K562 (cell line): Measurements from ENCODE around the gene TUBA8. TPM values are rescaled to one million over a fixed set of nuclear protein-coding genes. Genes with fewer than 3 reads are reported as not detected.
A peak's percentile ranks its signal among the peaks of the same experiment; 100 is the strongest.

Source experiments
- ATAC-seq: fragments of 200-7000 bp; cut with Tn5 transposase; 3 replicates; pipeline ENCODE4 v1.9.1; 2020; ENCODE audit warnings: moderate library complexity
- BruUV-seq: library from RNA; stranded (reverse); fragments of 400-500 nt; replicated peaks from 2 replicates; lab custom pipeline; 2021; lab: Mats Ljungman, UMichigan
- CTCF ChIA-PET: fragments of 300-600 bp; formaldehyde crosslinking; extraction: SDS; loops from one replicate; lab custom pipeline; 2021; ENCODE audit warnings: low intra/inter-chr PET ratio; lab: Yijun Ruan, JAX
- POLR2A ChIA-PET: fragments of 300-600, 350-650 bp; sonication (Branson Sonifier 250); formaldehyde crosslinking; extraction: SDS; loops from one replicate; lab custom pipeline; 2021; ENCODE audit warnings: antibody characterized with exemption, inconsistent platforms; lab: Yijun Ruan, JAX
- DNase-seq, 4 experiments: peaks; one replicate each; pipeline versions ENCODE4 v3.0.0 to v3.0.0-alpha.2; 2011 to 2018; ENCODE audit warnings: low spot score in 3 of 4, mixed read lengths in 3 of 4; ENCODE audit errors: extremely low read depth in 1 of 4
- FAIRE-seq: peaks from 2 replicates; lab custom pipeline; 2011; peaks lifted over from hg19 to GRCh38; lab: Jason Lieb, UNC
- H2AFZ ChIP-seq: 2 replicates; pipeline ENCODE4 v1.6.0; 2011; ENCODE audit warnings: low read depth, low read length, control low read depth, inconsistent platforms
- H3K27ac ChIP-seq: fragments of 200-600 bp; 3 replicates; pipeline ENCODE4 v1.8.0; 2011; ENCODE audit warnings: low read depth, mild to moderate bottlenecking, control low read depth, inconsistent platforms, low read length, moderate library complexity, mixed read lengths; ENCODE audit errors: extremely low read depth
- H3K27me3 ChIP-seq, 2 experiments: fragments of 300-600 bp in 1 of 2; 2 replicates in 1 of 2; 3 replicates in 1 of 2; pipeline versions ENCODE4 v1.6.0 to v1.8.0; 2011; ENCODE audit warnings: inconsistent platforms in 2 of 2, low read length in 2 of 2, mild to moderate bottlenecking in 1 of 2, mixed read lengths in 1 of 2, moderate library complexity in 1 of 2; ENCODE audit not compliant: control insufficient read depth in 2 of 2, insufficient read depth in 2 of 2
- H3K36me3 ChIP-seq: fragments of 300-600 bp; 3 replicates; pipeline ENCODE4 v1.8.0; 2011; ENCODE audit warnings: mild to moderate bottlenecking, low read length, inconsistent platforms; ENCODE audit not compliant: control insufficient read depth, insufficient read depth
- H3K4me1 ChIP-seq, 2 experiments: fragments of 200-600 bp in 1 of 2; replicated peaks in 1 of 2; 2 replicates in 1 of 2; 3 replicates in 1 of 2; pipeline versions ENCODE4 v1.5.1 to v1.8.0; 2011; ENCODE audit warnings: inconsistent platforms in 2 of 2, low read length in 2 of 2, mild to moderate bottlenecking in 1 of 2, mixed read lengths in 1 of 2, moderate library complexity in 1 of 2; ENCODE audit not compliant: control insufficient read depth in 2 of 2, insufficient read depth in 2 of 2
- H3K4me2 ChIP-seq: 2 replicates; pipeline ENCODE4 v1.6.1; 2011; ENCODE audit warnings: low read length, control low read depth, inconsistent platforms, mixed read lengths; ENCODE audit not compliant: insufficient read depth
- H3K4me3 ChIP-seq: fragments of 200-600 bp; sonication (generic), shearing (Covaris generic); 2 replicates; pipeline ENCODE4 v1.5.1; 2016; ENCODE audit warnings: control low read depth, inconsistent platforms
- H3K79me2 ChIP-seq: fragments of 200-600 bp; 3 replicates; pipeline ENCODE4 v1.8.0; 2011; ENCODE audit warnings: low read length, inconsistent platforms; ENCODE audit not compliant: control insufficient read depth, insufficient read depth
- H3K9ac ChIP-seq, 2 experiments: 2 replicates each; pipeline versions ENCODE4 v1.6.0 to v1.6.1; 2011; ENCODE audit warnings: low read depth in 2 of 2, low read length in 2 of 2, control low read depth in 1 of 2, inconsistent platforms in 1 of 2, mild to moderate bottlenecking in 1 of 2, mixed read lengths in 1 of 2; ENCODE audit not compliant: insufficient read depth in 1 of 2
- H3K9me1 ChIP-seq: one replicate; pipeline ENCODE4 v1.6.0; 2011; ENCODE audit warnings: inconsistent platforms, mild to moderate bottlenecking, low read length, moderate library complexity; ENCODE audit not compliant: control insufficient read depth, insufficient read depth
- H3K9me3 ChIP-seq: replicated peaks from 2 replicates; pipeline ENCODE4 v1.5.1; 2011; ENCODE audit warnings: low read depth, low read length, inconsistent platforms; ENCODE audit not compliant: control insufficient read depth, insufficient read depth
- H4K20me1 ChIP-seq: replicated peaks from 2 replicates; pipeline ENCODE4 v1.6.1; 2011; ENCODE audit warnings: low read length, inconsistent platforms, mixed read lengths; ENCODE audit not compliant: control insufficient read depth, insufficient read depth
- SOX6 ChIP-seq: fragments of 450-650 bp; IDR thresholded peaks from 2 replicates; pipeline ENCODE4 v1.6.1; 2014; ENCODE audit warnings: mild to moderate bottlenecking
- WGBS: fragments of 100-300 bp; shearing (Covaris generic); methylation state at CpG from one replicate; pipeline ENCODE4 v1.1.6; 2016; ENCODE audit warnings: low coverage, mixed read lengths; ENCODE audit not compliant: insufficient coverage; ENCODE audit errors: missing lambda C conversion rate; 5-methylcytosine and 5-hydroxymethylcytosine counted together
- in situ Hi-C: fragments of 300-500 bp; cut with MboI; formaldehyde crosslinking; loops from 4 replicates; pipeline ENCODE4 v1.15.0; 2018; ENCODE audit warnings: inconsistent platforms, mixed read lengths
- intact Hi-C: fragments of 100-400 bp; cut with micrococcal nuclease; formaldehyde crosslinking; loops from 2 replicates; pipeline ENCODE4 v1.14.2; 2022
- polyA plus RNA-seq, 8 experiments: library from polyadenylated mRNA; depleted of rRNA in 4 of 8; stranded (reverse) in 5 of 8; unstranded in 3 of 8; fragments of >200 nt; fragmentation: Nextera tagmentation in 2 of 8; fragmentation: Illumina TruSeq in 1 of 8; extraction: Ambion mirVana in 2 of 8; extraction: Trizol in 1 of 8; gene quantifications; 2 replicates each; pipeline versions ENCODE4 v1.2.1 to v1.2.3, GENCODE V29; 2011 to 2014; ENCODE audit warnings: inconsistent platforms in 1 of 8, missing spikeins in 1 of 8
- total RNA-seq, 7 experiments: library from RNA; depleted of rRNA in 6 of 7; stranded (reverse); fragments of >200 nt in 6 of 7; fragmentation: Illumina TruSeq in 2 of 7; extraction: Trizol in 2 of 7; gene quantifications; 2 replicates each; pipeline versions ENCODE4 v1.2.1 to v1.2.3, GENCODE V29; 2011 to 2021; ENCODE audit warnings: low replicate concordance in 1 of 7
- TF ChIP-seq, protein P1 (sequence below): sonication (generic); formaldehyde crosslinking; IDR thresholded peaks from 2 replicates; pipeline ENCODE4 v1.8.1; 2023; ENCODE audit warnings: mild to moderate bottlenecking, missing genetic modification reagents
- TF ChIP-seq, protein P2 (sequence below): fragments of 450-650 bp; IDR thresholded peaks from 2 replicates; pipeline ENCODE4 v1.6.1; 2016; ENCODE audit warnings: mild to moderate bottlenecking, moderate library complexity
- TF ChIP-seq, protein P3 (sequence below), 3 experiments: IDR thresholded peaks in 2 of 3; conservative IDR thresholded peaks in 1 of 3; 2 replicates each; pipeline ENCODE4 v1.5.1; 2011 to 2012; ENCODE audit warnings: low read length in 3 of 3, mild to moderate bottlenecking in 3 of 3, control low read depth in 2 of 3, improper control_type of control experiment in 1 of 3, inconsistent platforms in 1 of 3, low read depth in 1 of 3, mixed read lengths in 1 of 3, moderate library complexity in 1 of 3; ENCODE audit not compliant: insufficient read depth in 2 of 3

TUBA8 gene
- total and polyA plus RNA-seq, 9 of the 15 experiments (the other 6 are each of a cell fraction or from before 2014, with no cell fraction given), result 0.07 to 1.1 (median 0.65) TPM

DNA sequence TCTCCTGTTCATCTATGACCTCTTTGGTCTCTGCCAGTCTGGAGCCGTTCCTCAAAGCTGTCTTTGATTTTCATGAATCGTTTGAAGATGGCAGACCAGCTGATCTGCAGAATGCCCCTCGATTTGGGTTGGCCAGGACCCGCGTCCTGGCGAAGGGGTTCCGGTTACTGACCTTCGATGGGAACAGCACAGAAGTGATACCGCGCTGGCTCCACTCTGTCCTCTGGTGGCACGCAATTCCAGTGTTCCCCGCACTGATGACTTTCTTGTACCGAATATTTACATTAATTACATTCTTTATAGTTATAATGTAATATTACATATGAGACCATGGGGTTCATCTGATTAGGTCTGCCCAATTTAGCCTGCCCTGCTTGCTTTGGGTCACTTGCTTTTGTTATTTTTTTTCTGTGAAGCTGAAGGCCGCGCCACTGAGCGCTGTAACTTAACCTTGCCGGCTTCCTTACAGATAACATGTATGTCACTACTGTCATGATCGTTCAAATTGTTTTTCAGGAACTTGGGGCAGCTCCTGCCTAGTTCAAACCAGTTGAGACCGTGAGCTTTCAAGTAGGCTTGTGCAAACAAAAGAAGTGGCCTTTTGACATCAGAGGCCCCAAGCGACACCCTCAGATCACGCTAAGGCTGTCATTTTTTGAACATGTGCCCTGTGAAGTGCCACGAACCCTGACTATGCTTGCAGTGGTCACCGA lies 35.2 kb downstream of the TUBA8 start:
- Histone ChIP-seq H4K20me1 (no peaks in the 10 kb centered on the region), H3K4me3 (no peak overlapping the region), H3K9me3 (no peaks in the 10 kb centered on the region; the same call in 1 of the 2 replicates), H3K9me1 (no peaks in the 10 kb centered on the region), H3K9ac (no peak overlapping the region), H3K36me3 (no peaks in the 10 kb centered on the region), H3K27ac (no peak overlapping the region), H3K4me1 (peaks cover 0 to 9% of the 10 kb centered on the region in 2 experiments; a peak in 2 of 5 replicates), H3K79me2 (no peaks in the 10 kb centered on the region), H3K27me3 (peaks cover 9 to 35% of the 10 kb centered on the region in 2 experiments), H2AFZ (no peak overlapping the region), H3K4me2 (peak overlapping the region; percentile 6; the same call in 1 of the 2 replicates)
- ChIA-PET POLR2A (interaction anchor here (0.6 to 1.0 kb wide), 3 partner anchors 10 to 1259 kb away, joined by 3 to 4 read pairs (median 3); no protein-coding TSS in a partner anchor), CTCF (no interaction called here)
- DNase-seq (no peak), ATAC-seq (peak; percentile 34; the same call in 2 of the 3 replicates), FAIRE-seq (no peak)
- BruUV-seq, result no TSS peak
- 17% methylated on average over 23 of the region's 23 CpGs for WGBS
- intact Hi-C loops, result no loop called here
- in situ Hi-C loops, result no loop called here
- TF ChIP-seq, protein P1, sequence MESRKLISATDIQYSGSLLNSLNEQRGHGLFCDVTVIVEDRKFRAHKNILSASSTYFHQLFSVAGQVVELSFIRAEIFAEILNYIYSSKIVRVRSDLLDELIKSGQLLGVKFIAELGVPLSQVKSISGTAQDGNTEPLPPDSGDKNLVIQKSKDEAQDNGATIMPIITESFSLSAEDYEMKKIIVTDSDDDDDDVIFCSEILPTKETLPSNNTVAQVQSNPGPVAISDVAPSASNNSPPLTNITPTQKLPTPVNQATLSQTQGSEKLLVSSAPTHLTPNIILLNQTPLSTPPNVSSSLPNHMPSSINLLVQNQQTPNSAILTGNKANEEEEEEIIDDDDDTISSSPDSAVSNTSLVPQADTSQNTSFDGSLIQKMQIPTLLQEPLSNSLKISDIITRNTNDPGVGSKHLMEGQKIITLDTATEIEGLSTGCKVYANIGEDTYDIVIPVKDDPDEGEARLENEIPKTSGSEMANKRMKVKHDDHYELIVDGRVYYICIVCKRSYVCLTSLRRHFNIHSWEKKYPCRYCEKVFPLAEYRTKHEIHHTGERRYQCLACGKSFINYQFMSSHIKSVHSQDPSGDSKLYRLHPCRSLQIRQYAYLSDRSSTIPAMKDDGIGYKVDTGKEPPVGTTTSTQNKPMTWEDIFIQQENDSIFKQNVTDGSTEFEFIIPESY, result peak; percentile 61; the same call in 1 of the 2 replicates
- TF ChIP-seq, protein P2, sequence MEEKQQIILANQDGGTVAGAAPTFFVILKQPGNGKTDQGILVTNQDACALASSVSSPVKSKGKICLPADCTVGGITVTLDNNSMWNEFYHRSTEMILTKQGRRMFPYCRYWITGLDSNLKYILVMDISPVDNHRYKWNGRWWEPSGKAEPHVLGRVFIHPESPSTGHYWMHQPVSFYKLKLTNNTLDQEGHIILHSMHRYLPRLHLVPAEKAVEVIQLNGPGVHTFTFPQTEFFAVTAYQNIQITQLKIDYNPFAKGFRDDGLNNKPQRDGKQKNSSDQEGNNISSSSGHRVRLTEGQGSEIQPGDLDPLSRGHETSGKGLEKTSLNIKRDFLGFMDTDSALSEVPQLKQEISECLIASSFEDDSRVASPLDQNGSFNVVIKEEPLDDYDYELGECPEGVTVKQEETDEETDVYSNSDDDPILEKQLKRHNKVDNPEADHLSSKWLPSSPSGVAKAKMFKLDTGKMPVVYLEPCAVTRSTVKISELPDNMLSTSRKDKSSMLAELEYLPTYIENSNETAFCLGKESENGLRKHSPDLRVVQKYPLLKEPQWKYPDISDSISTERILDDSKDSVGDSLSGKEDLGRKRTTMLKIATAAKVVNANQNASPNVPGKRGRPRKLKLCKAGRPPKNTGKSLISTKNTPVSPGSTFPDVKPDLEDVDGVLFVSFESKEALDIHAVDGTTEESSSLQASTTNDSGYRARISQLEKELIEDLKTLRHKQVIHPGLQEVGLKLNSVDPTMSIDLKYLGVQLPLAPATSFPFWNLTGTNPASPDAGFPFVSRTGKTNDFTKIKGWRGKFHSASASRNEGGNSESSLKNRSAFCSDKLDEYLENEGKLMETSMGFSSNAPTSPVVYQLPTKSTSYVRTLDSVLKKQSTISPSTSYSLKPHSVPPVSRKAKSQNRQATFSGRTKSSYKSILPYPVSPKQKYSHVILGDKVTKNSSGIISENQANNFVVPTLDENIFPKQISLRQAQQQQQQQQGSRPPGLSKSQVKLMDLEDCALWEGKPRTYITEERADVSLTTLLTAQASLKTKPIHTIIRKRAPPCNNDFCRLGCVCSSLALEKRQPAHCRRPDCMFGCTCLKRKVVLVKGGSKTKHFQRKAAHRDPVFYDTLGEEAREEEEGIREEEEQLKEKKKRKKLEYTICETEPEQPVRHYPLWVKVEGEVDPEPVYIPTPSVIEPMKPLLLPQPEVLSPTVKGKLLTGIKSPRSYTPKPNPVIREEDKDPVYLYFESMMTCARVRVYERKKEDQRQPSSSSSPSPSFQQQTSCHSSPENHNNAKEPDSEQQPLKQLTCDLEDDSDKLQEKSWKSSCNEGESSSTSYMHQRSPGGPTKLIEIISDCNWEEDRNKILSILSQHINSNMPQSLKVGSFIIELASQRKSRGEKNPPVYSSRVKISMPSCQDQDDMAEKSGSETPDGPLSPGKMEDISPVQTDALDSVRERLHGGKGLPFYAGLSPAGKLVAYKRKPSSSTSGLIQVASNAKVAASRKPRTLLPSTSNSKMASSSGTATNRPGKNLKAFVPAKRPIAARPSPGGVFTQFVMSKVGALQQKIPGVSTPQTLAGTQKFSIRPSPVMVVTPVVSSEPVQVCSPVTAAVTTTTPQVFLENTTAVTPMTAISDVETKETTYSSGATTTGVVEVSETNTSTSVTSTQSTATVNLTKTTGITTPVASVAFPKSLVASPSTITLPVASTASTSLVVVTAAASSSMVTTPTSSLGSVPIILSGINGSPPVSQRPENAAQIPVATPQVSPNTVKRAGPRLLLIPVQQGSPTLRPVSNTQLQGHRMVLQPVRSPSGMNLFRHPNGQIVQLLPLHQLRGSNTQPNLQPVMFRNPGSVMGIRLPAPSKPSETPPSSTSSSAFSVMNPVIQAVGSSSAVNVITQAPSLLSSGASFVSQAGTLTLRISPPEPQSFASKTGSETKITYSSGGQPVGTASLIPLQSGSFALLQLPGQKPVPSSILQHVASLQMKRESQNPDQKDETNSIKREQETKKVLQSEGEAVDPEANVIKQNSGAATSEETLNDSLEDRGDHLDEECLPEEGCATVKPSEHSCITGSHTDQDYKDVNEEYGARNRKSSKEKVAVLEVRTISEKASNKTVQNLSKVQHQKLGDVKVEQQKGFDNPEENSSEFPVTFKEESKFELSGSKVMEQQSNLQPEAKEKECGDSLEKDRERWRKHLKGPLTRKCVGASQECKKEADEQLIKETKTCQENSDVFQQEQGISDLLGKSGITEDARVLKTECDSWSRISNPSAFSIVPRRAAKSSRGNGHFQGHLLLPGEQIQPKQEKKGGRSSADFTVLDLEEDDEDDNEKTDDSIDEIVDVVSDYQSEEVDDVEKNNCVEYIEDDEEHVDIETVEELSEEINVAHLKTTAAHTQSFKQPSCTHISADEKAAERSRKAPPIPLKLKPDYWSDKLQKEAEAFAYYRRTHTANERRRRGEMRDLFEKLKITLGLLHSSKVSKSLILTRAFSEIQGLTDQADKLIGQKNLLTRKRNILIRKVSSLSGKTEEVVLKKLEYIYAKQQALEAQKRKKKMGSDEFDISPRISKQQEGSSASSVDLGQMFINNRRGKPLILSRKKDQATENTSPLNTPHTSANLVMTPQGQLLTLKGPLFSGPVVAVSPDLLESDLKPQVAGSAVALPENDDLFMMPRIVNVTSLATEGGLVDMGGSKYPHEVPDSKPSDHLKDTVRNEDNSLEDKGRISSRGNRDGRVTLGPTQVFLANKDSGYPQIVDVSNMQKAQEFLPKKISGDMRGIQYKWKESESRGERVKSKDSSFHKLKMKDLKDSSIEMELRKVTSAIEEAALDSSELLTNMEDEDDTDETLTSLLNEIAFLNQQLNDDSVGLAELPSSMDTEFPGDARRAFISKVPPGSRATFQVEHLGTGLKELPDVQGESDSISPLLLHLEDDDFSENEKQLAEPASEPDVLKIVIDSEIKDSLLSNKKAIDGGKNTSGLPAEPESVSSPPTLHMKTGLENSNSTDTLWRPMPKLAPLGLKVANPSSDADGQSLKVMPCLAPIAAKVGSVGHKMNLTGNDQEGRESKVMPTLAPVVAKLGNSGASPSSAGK, result 0 out of 2 replicates have a peak, but pooled peaks have one; percentile 20
- TF ChIP-seq, protein P3, sequence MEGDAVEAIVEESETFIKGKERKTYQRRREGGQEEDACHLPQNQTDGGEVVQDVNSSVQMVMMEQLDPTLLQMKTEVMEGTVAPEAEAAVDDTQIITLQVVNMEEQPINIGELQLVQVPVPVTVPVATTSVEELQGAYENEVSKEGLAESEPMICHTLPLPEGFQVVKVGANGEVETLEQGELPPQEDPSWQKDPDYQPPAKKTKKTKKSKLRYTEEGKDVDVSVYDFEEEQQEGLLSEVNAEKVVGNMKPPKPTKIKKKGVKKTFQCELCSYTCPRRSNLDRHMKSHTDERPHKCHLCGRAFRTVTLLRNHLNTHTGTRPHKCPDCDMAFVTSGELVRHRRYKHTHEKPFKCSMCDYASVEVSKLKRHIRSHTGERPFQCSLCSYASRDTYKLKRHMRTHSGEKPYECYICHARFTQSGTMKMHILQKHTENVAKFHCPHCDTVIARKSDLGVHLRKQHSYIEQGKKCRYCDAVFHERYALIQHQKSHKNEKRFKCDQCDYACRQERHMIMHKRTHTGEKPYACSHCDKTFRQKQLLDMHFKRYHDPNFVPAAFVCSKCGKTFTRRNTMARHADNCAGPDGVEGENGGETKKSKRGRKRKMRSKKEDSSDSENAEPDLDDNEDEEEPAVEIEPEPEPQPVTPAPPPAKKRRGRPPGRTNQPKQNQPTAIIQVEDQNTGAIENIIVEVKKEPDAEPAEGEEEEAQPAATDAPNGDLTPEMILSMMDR (IDR thresholded peaks at IDR 0.05 in 2 of 3, conservative IDR thresholded peaks at IDR 0.05 in 1 of 3; ENCODE audit: insufficient read depth in 2 of 3, low read depth in 1 of 3, low read length in 3 of 3), result peak in 1 of 3 experiments; percentile 8; a peak in 1 of 6 replicates
- TF ChIP-seq SOX6, result peak; percentile 71; the same call in 1 of the 2 replicates
